ENCODE measurements around the gene GSK3B. TPM values are rescaled to one million over a fixed set of nuclear protein-coding genes. Genes with fewer than 3 reads are reported as not detected.

The GSK3B gene
- total RNA-seq, 1 experiment from 2014 or later, result 56.5 TPM

- TF ChIP-seq CTCF (conservative IDR thresholded peaks at IDR 0.05), result no peak
- H2BK20ac ChIP-seq (ENCODE audit: low read depth, low read length, poor library complexity, severe bottlenecking), result no peak overlapping the region
- H3K4ac ChIP-seq (ENCODE audit: low read depth, low read length), result no peak overlapping the region
- DNase-seq, result no peak
- Mint-ChIP-seq H3K36me3 (ENCODE audit: insufficient read depth in 1 of 3, low read depth in 3 of 3) (no peaks in the 10 kb centered on the region), H3K27ac (no peak overlapping the region), H3K4me1 (peaks cover 0 to 3% of the 10 kb centered on the region in 2 experiments; a peak in 2 of 4 replicates), H3K4me3 (no peak overlapping the region), H3K27me3 (ENCODE audit: low read depth) (no peaks in the 10 kb centered on the region), H3K9me3 (no peaks in the 10 kb centered on the region)
- no peaks in the 10 kb centered on the region for H3K79me1 ChIP-seq (ENCODE audit: insufficient read depth, low read depth, low read length, poor library complexity, severe bottlenecking)
- H3K4me2 ChIP-seq (ENCODE audit: insufficient read depth, insufficient read length, low read length), result no peak overlapping the region
- no peak overlapping the region for H4K91ac ChIP-seq (ENCODE audit: insufficient read length, low read depth, low read length)
- H3K27ac ChIP-seq (ENCODE audit: insufficient read length, low read depth, low read length), result no peak overlapping the region
- no peak overlapping the region for H3K56ac ChIP-seq (ENCODE audit: insufficient read length, low read depth, low read length)
- H2BK5ac ChIP-seq (ENCODE audit: insufficient read length, low read length), result no peak overlapping the region
- H3K79me2 ChIP-seq (ENCODE audit: insufficient read depth, low read length), result no peaks in the 10 kb centered on the region
- H2BK120ac ChIP-seq (ENCODE audit: low read depth, low read length, poor library complexity, severe bottlenecking), result no peak overlapping the region
- H2AK5ac ChIP-seq (ENCODE audit: insufficient read length, low read length), result no peak overlapping the region
- no peak overlapping the region for H3K18ac ChIP-seq (ENCODE audit: insufficient read length, low read depth, low read length)
- H3K9ac ChIP-seq (ENCODE audit: extremely low read depth, insufficient read length, low read length), result no peak overlapping the region
- no peak overlapping the region for H2BK15ac ChIP-seq (ENCODE audit: low read depth, low read length)
- H4K8ac ChIP-seq (replicated peaks; ENCODE audit: insufficient read length, low read depth, low read length), result no peak overlapping the region
- H3K23ac ChIP-seq (ENCODE audit: insufficient read length, low read depth, low read length), result no peak overlapping the region
- H2BK12ac ChIP-seq (ENCODE audit: insufficient read length, low read depth, low read length), result no peak overlapping the region
- no peak overlapping the region for H3K14ac ChIP-seq (ENCODE audit: insufficient read depth, low read length)
- no peaks in the 10 kb centered on the region for H3K27me3 ChIP-seq (ENCODE audit: insufficient read depth, low read length)
- H4K20me1 ChIP-seq (ENCODE audit: control insufficient read depth, insufficient read depth, insufficient read length), result no peaks in the 10 kb centered on the region
- no peaks in the 10 kb centered on the region for H3K23me2 ChIP-seq (ENCODE audit: insufficient read length, low read depth, low read length, poor library complexity, severe bottlenecking)
- no CpG with 5 or more reads among the region's 1 CpG for WGBS (ENCODE audit: extremely low coverage, insufficient read length, low lambda C conversion rate)
- no peak overlapping the region for H3T11ph ChIP-seq (ENCODE audit: low read length)
- no peaks in the 10 kb centered on the region for H3K9me3 ChIP-seq (ENCODE audit: control insufficient read depth, low read depth, low read length)
- H4K5ac ChIP-seq (ENCODE audit: insufficient read length, low read depth, low read length), result no peak overlapping the region
- no peaks in the 10 kb centered on the region for H3K4me1 ChIP-seq (ENCODE audit: insufficient read depth, low read length)
- H2AFZ ChIP-seq (ENCODE audit: low read length), result no peak overlapping the region
Measured at GRCh38 chr3:119782460-119782859, 311.8 kb downstream of the GSK3B start.
